Activated CD4-positive, alpha-beta T cell treated with anti-CD3 and anti-CD28 coated beads, Interleukin-2, amount 50 U/mL, for 48 hours (primary cell): ENCODE data around the gene LAMC3.
A peak's percentile ranks its signal among the peaks of the same experiment; 100 is the strongest.
"Not testable (repeated sequence)": the region's sequence is repeated elsewhere in the genome, so short reads cannot be mapped to it uniquely, and the experiment has no call there.

Experiments
- DNase-seq, 2 experiments: peaks; one replicate each; pipeline ENCODE4 v3.0.0-alpha.2; 2020

Gene LAMC3

GRCh38 chr9:131082774-131083512 is 74.0 kb downstream of the LAMC3 start:
- DNase-seq: no peak

GRCh38 chr9:131084661-131085369 is 75.8 kb downstream of the LAMC3 start:
- no peak for DNase-seq

- DNase-seq: no peak
Observed at GRCh38 chr9:131085370-131086122, 76.6 kb downstream of the LAMC3 start.

- DNase-seq: no peak
Observed at GRCh38 chr9:131087354-131087893, 78.5 kb downstream of the LAMC3 start.

GRCh38 chr9:131090025-131090787 is 81.2 kb downstream of the LAMC3 start:
- DNase-seq: no peak

GRCh38 chr9:131091352-131091992 is 82.5 kb downstream of the LAMC3 start:
- no peak for DNase-seq

GRCh38 chr9:131092030-131092429 is 83.1 kb downstream of the LAMC3 start:
- no peak for DNase-seq

- DNase-seq: no peak
Observed at GRCh38 chr9:131092548-131093440, 83.8 kb downstream of the LAMC3 start.

GRCh38 chr9:131094015-131094414 is 85.0 kb downstream of the LAMC3 start:
- DNase-seq: no peak

- DNase-seq: no peak
Observed at GRCh38 chr9:131094622-131095021, 85.6 kb downstream of the LAMC3 start.

GRCh38 chr9:131095666-131096268 is 86.8 kb downstream of the LAMC3 start:
- no peak for DNase-seq

GRCh38 chr9:131096269-131097125 is 87.5 kb downstream of the LAMC3 start, which contains the start of gene AIF1L:
AIF1L (plus strand) TSS chr9:131096531; CDS start chr9:131096630, 99 bp downstream.
- peak; percentile 20 to 37 for DNase-seq

- no peak for DNase-seq
Observed at GRCh38 chr9:131097126-131097947, 88.4 kb downstream of the LAMC3 start.

- DNase-seq: no peak
Observed at GRCh38 chr9:131097948-131098278, 88.9 kb downstream of the LAMC3 start.

GRCh38 chr9:131098391-131099101 is 89.6 kb downstream of the LAMC3 start:
- no peak for DNase-seq

- no peak for DNase-seq
Observed at GRCh38 chr9:131099102-131099606, 90.2 kb downstream of the LAMC3 start.

- not testable (repeated sequence) for DNase-seq
Observed at GRCh38 chr9:131099845-131100244, 90.9 kb downstream of the LAMC3 start.

GRCh38 chr9:131100445-131100844 is 91.5 kb downstream of the LAMC3 start:
- no peak for DNase-seq
